Lung (tissue), 12 donors: ENCODE results near the gene EPHB2. TPM values are rescaled to one million over a fixed set of nuclear protein-coding genes. Genes with fewer than 3 reads are reported as not detected.

Experiments used
- ATAC-seq: fragments of 200-7000 bp; cut with Tn5 transposase; one replicate; pipeline ENCODE4 v1.9.1; 2020; ENCODE audit warnings: moderate number of reproducible peaks; ENCODE audit not compliant: insufficient read depth, low FRiP score
- DNase-seq, 3 donors: peaks; one replicate each; pipeline ENCODE4 v3.0.0-alpha.2; 2013 to 2017
- H3K27ac ChIP-seq, 2 donors: one replicate each; pipeline ENCODE4 v1.5.1; 2013; ENCODE audit warnings: mild to moderate bottlenecking in 2 of 2, moderate library complexity in 2 of 2, control low read depth in 1 of 2, inconsistent platforms in 1 of 2, low read depth in 1 of 2, low read length in 1 of 2
- H3K27me3 ChIP-seq, 3 donors: one replicate each; pipeline ENCODE4 v1.5.1; 2013; ENCODE audit warnings: low read length in 2 of 3; ENCODE audit not compliant: control insufficient read depth in 3 of 3, insufficient read depth in 3 of 3
- H3K36me3 ChIP-seq, 4 donors: one replicate each; pipeline ENCODE4 v1.5.1; 2013; ENCODE audit warnings: low read length in 4 of 4, mild to moderate bottlenecking in 1 of 4, moderate library complexity in 1 of 4; ENCODE audit not compliant: control insufficient read depth in 4 of 4, insufficient read depth in 4 of 4
- H3K4me1 ChIP-seq, 5 donors: one replicate each; pipeline ENCODE4 v1.5.1; 2013; ENCODE audit warnings: low read length in 5 of 5, mild to moderate bottlenecking in 2 of 5, moderate library complexity in 1 of 5; ENCODE audit not compliant: control insufficient read depth in 5 of 5, insufficient read depth in 5 of 5
- H3K4me3 ChIP-seq: one replicate; pipeline ENCODE4 v1.5.1; 2013; ENCODE audit warnings: mild to moderate bottlenecking, control low read depth, moderate library complexity
- H3K9ac ChIP-seq, 2 donors: one replicate each; pipeline ENCODE4 v1.5.1; 2013; ENCODE audit warnings: low read length in 2 of 2, control low read depth in 1 of 2; ENCODE audit not compliant: insufficient read depth in 1 of 2
- H3K9me3 ChIP-seq, 4 donors: one replicate each; pipeline ENCODE4 v1.5.1; 2013; ENCODE audit warnings: low read length in 3 of 4, mild to moderate bottlenecking in 1 of 4, moderate library complexity in 1 of 4; ENCODE audit not compliant: control insufficient read depth in 4 of 4, insufficient read depth in 3 of 4
- CTCF ChIP-seq: IDR thresholded peaks from 2 replicates; pipeline ENCODE4 v1.5.1; 2012; ENCODE audit warnings: mild to moderate bottlenecking; ENCODE audit errors: control extremely low read depth, extremely low read depth
- WGBS, 2 donors: extraction: QIAGEN DNeasy Blood & Tissue Kit; methylation state at CpG; one replicate each; pipeline ENCODE4 v1.1.7; 2013; 5-methylcytosine and 5-hydroxymethylcytosine counted together
- polyA plus RNA-seq, 2 donors: library from polyadenylated mRNA; stranded (reverse); fragments of 200-250 nt; gene quantifications; one replicate each; pipeline ENCODE4 v1.2.1, GENCODE V29; 2013
- total RNA-seq, 2 donors: library from RNA; depleted of rRNA in 1 of 2; stranded (reverse); fragments of >200 nt in 1 of 2; gene quantifications; one replicate each; pipeline ENCODE4 v1.2.1, GENCODE V29; 2014 to 2021
- donor health status: control.
- donor health status: control.
- donor health status: Bipolar disorder and iron deficiency.
- donor health status: healthy.
- donor health status: DM: yes; HTN: yes; CAD: no.

Gene EPHB2
- total and polyA plus RNA-seq, 4 donors = 1.2 to 8.5 (median 5.8) TPM

- Histone ChIP-seq H3K9ac (no peak overlapping the region), H3K27me3 (no peaks in the 10 kb centered on the region), H3K4me3 (no peak overlapping the region), H3K36me3 (peaks cover 0 to 3% (median 0%) of the 10 kb centered on the region in 4 donors), H3K27ac (no peak overlapping the region), H3K9me3 (no peaks in the 10 kb centered on the region), H3K4me1 (no peaks in the 10 kb centered on the region)
- WGBS, 2 donors = 46 to 58% methylated on average over 16 of the region's 16 CpGs
- DNase-seq (no peak), ATAC-seq (no peak)
- no peak for TF ChIP-seq CTCF
These were observed 174.3 kb downstream of the EPHB2 start for GRCh38 chr1:22884806-22885530.

GRCh38 chr1:22886211-22886610, 175.6 kb downstream of the EPHB2 start:
- Histone ChIP-seq H3K27ac (no peak overlapping the region), H3K9me3 (no peaks in the 10 kb centered on the region), H3K4me1 (no peaks in the 10 kb centered on the region), H3K36me3 (peaks cover 0 to 3% (median 0%) of the 10 kb centered on the region in 4 donors), H3K9ac (no peak overlapping the region), H3K4me3 (no peak overlapping the region), H3K27me3 (no peaks in the 10 kb centered on the region)
- ATAC-seq (no peak), DNase-seq (no peak)
- no peak for TF ChIP-seq CTCF
- WGBS, 2 donors = 71 to 78% methylated on average over 6 of the region's 6 CpGs

- no peaks in the 10 kb centered on the region for H3K4me1 ChIP-seq
- TF ChIP-seq CTCF = no peak
- no peak overlapping the region for H3K4me3 ChIP-seq
- peaks cover 0 to 3% (median 1%) of the 10 kb centered on the region in 4 donors for H3K36me3 ChIP-seq
- 80 to 81% methylated on average over 7 of the region's 7 CpGs for WGBS, 2 donors
- H3K9ac ChIP-seq = no peak overlapping the region
- DNase-seq (no peak), ATAC-seq (no peak)
- H3K27ac ChIP-seq = no peak overlapping the region
- H3K27me3 ChIP-seq = no peaks in the 10 kb centered on the region
- no peaks in the 10 kb centered on the region for H3K9me3 ChIP-seq
These were observed 176.9 kb downstream of the EPHB2 start for GRCh38 chr1:22887491-22887890.
